CD4-positive, alpha-beta T cell (primary cell): Measurements from ENCODE around the gene ZNF283. TPM values are rescaled to one million over a fixed set of nuclear protein-coding genes. Genes with fewer than 3 reads are reported as not detected.

Source experiments
- ATAC-seq: fragments of 200-7000 bp; cut with Tn5 transposase; one replicate; pipeline ENCODE4 v1.10.0; 2022; ENCODE audit warnings: mild to moderate bottlenecking; ENCODE audit not compliant: poor library complexity
- CTCF ChIA-PET: fragments of 350-600 bp; sonication (Branson Sonifier 250); formaldehyde crosslinking; loops from one replicate; lab custom pipeline; 2021; ENCODE audit warnings: antibody characterized with exemption, inconsistent platforms; lab: Charles Lee
- POLR2A ChIA-PET: fragments of 350-600 bp; sonication (Branson Sonifier 250); formaldehyde crosslinking; loops from one replicate; lab custom pipeline; 2021; ENCODE audit warnings: antibody characterized with exemption, inconsistent platforms; lab: Charles Lee
- DNase-seq, 14 experiments: peaks; one replicate each; pipeline ENCODE4 v3.0.0-alpha.2; 2013 to 2020; ENCODE audit warnings: mixed read lengths in 2 of 14
- H3K27ac ChIP-seq, 2 donors: one replicate each; pipeline versions ENCODE4 v1.5.1 to v1.7.0; 2013; ENCODE audit warnings: low read length in 2 of 2, low read depth in 1 of 2, mild to moderate bottlenecking in 1 of 2
- H3K27me3 ChIP-seq, 2 experiments: 1 replicate in 1 of 2; 2 replicates in 1 of 2; pipeline versions ENCODE4 v1.6.1 to v1.7.0; 2013; ENCODE audit warnings: low read length in 2 of 2, control low read depth in 1 of 2, mild to moderate bottlenecking in 1 of 2, moderate library complexity in 1 of 2; ENCODE audit not compliant: insufficient read depth in 2 of 2, control insufficient read depth in 1 of 2
- H3K36me3 ChIP-seq: one replicate; pipeline ENCODE4 v1.6.1; 2013; ENCODE audit warnings: low read length, control low read depth; ENCODE audit not compliant: insufficient read depth
- H3K4me1 ChIP-seq: one replicate; pipeline ENCODE4 v1.6.1; 2013; ENCODE audit warnings: low read length, control low read depth; ENCODE audit not compliant: insufficient read depth
- H3K4me3 ChIP-seq: one replicate; pipeline ENCODE4 v1.5.1; 2013; ENCODE audit warnings: mild to moderate bottlenecking, low read length, moderate library complexity
- H3K9me3 ChIP-seq, 2 experiments: 1 replicate in 1 of 2; 2 replicates in 1 of 2; pipeline versions ENCODE4 v1.6.1 to v1.7.0; 2013; ENCODE audit warnings: low read length in 2 of 2, mild to moderate bottlenecking in 2 of 2, control low read depth in 1 of 2, moderate library complexity in 1 of 2; ENCODE audit not compliant: control insufficient read depth in 1 of 2, insufficient read depth in 1 of 2
- H3K27ac Mint-ChIP-seq: one replicate; pipeline ENCODE4 v1.8.0; 2020; ENCODE audit warnings: mixed read lengths
- H3K27me3 Mint-ChIP-seq: one replicate; pipeline ENCODE4 v1.8.0; 2021; ENCODE audit warnings: mixed read lengths
- H3K36me3 Mint-ChIP-seq: one replicate; pipeline ENCODE4 v1.8.0; 2021; ENCODE audit warnings: low read depth, mixed read lengths
- H3K4me1 Mint-ChIP-seq: one replicate; pipeline ENCODE4 v1.8.0; 2021; ENCODE audit warnings: low read depth, mixed read lengths
- H3K4me3 Mint-ChIP-seq: one replicate; pipeline ENCODE4 v1.8.0; 2020; ENCODE audit warnings: mild to moderate bottlenecking, mixed read lengths
- H3K9me3 Mint-ChIP-seq: one replicate; pipeline ENCODE4 v1.8.0; 2020; ENCODE audit warnings: mixed read lengths
- intact Hi-C, 2 experiments: fragments of 100-400 bp; cut with DNase I in 1 of 2; cut with micrococcal nuclease in 1 of 2; formaldehyde crosslinking; loops; one replicate each; pipeline versions ENCODE4 v1.15.1 to v1.9.0; 2023 to 2025; cut with DNase I, micrococcal nuclease
- total RNA-seq, 174 experiments: library from RNA in 2 of 174; stranded (reverse) in 2 of 174; gene quantifications; one replicate each; pipeline ENCODE4 v1.2.3 and lab custom pipeline; 2021 to 2026
- TF ChIP-seq, protein P1 (sequence below): fragments of 200-600 bp; IDR thresholded peaks from one replicate; pipeline ENCODE4 v1.8.0; 2022; ENCODE audit warnings: antibody characterized with exemption, mild to moderate bottlenecking

Gene ZNF283
- total RNA-seq, 2 experiments from 2014 or later: 2.3 to 3.7 TPM

DNA sequence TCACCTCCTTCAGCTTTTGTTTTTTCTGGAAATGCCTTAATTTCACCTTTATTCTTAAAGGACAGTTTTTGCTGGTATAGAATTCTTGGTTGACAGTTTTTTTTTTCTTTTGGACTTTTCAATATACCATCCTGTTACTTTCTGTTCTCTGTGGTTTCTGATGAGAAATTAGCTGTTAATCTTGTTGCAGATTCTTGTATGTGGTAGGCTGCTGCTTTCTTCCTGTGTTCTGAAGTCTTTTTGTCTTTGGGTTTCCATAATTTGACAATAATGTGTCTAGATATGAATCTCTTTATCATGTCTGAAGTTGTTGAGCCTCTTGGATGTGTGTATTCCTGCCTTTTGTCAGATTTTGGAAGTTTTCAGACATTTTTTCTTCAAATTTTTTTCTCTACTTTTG, 12.0 kb downstream of the ZNF283 start:
- no peak for DNase-seq
- Histone ChIP-seq H3K36me3 (peaks cover 85% of the 10 kb centered on the region), H3K4me3 (no peak overlapping the region), H3K27ac (no peak overlapping the region), H3K9me3 (peaks cover 34 to 90% of the 10 kb centered on the region in 2 experiments), H3K4me1 (no peaks in the 10 kb centered on the region), H3K27me3 (no peaks in the 10 kb centered on the region)
- ChIA-PET POLR2A (no interaction called here), CTCF (no interaction called here)
- Mint-ChIP-seq H3K9me3 (peaks cover 30% of the 10 kb centered on the region), H3K27ac (no peak overlapping the region), H3K4me1 (no peaks in the 10 kb centered on the region), H3K27me3 (no peaks in the 10 kb centered on the region), H3K4me3 (no peak overlapping the region), H3K36me3 (peaks cover 95% of the 10 kb centered on the region)
- ATAC-seq: no peak
- intact Hi-C loops: no loop called here
- TF ChIP-seq, protein P1, sequence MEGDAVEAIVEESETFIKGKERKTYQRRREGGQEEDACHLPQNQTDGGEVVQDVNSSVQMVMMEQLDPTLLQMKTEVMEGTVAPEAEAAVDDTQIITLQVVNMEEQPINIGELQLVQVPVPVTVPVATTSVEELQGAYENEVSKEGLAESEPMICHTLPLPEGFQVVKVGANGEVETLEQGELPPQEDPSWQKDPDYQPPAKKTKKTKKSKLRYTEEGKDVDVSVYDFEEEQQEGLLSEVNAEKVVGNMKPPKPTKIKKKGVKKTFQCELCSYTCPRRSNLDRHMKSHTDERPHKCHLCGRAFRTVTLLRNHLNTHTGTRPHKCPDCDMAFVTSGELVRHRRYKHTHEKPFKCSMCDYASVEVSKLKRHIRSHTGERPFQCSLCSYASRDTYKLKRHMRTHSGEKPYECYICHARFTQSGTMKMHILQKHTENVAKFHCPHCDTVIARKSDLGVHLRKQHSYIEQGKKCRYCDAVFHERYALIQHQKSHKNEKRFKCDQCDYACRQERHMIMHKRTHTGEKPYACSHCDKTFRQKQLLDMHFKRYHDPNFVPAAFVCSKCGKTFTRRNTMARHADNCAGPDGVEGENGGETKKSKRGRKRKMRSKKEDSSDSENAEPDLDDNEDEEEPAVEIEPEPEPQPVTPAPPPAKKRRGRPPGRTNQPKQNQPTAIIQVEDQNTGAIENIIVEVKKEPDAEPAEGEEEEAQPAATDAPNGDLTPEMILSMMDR: no peak

DNA sequence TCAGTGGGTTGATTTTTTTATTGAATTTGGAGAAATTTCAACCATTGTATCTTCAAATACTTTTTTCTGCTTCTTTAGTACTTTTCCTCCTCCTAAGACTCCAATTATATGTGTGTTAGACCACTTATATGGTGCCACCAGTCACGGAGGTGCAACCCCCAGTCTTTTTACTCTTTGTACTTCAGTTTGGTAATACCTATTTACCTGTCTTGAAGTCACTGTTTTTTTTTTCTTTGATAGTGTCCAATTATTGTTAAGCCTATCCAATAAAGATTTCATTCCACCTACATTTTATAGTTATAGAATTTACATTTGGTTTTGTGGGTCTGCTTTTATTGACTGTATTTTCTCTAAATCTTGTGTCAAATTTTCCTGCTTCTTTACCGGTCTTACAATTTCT, 14.9 kb downstream of the ZNF283 start:
- H3K27me3 ChIP-seq: no peaks in the 10 kb centered on the region
- H3K27ac Mint-ChIP-seq: no peak overlapping the region
- no peaks in the 10 kb centered on the region for H3K4me1 ChIP-seq
- H3K4me3 Mint-ChIP-seq: no peak overlapping the region
- no peak overlapping the region for H3K4me3 ChIP-seq
- H3K36me3 ChIP-seq: peaks cover 67% of the 10 kb centered on the region
- POLR2A ChIA-PET: no interaction called here
- intact Hi-C loops: no loop called here
- no peak overlapping the region for H3K27ac ChIP-seq
- no peak for ATAC-seq
- H3K9me3 Mint-ChIP-seq: peaks cover 23% of the 10 kb centered on the region
- TF ChIP-seq, protein P1: no peak
- DNase-seq: no peak
- peaks cover 29 to 88% of the 10 kb centered on the region in 2 experiments for H3K9me3 ChIP-seq
- peaks cover 98% of the 10 kb centered on the region for H3K36me3 Mint-ChIP-seq
- H3K4me1 Mint-ChIP-seq: no peaks in the 10 kb centered on the region
- H3K27me3 Mint-ChIP-seq: no peaks in the 10 kb centered on the region
- CTCF ChIA-PET: no interaction called here

DNA sequence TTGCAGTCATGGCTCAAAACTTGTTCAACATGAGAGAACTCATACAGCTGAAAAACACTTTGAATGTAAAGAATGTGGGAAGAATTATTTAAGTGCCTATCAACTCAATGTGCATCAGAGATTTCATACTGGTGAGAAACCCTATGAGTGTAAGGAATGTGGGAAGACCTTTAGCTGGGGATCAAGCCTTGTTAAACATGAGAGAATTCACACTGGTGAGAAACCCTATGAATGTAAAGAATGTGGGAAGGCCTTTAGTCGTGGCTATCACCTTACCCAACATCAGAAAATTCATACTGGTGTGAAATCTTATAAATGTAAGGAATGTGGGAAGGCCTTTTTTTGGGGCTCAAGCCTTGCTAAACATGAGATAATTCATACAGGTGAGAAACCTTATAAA, 20.1 kb downstream of the ZNF283 start:
- H3K4me3 ChIP-seq: no peak overlapping the region
- H3K27ac ChIP-seq: no peak overlapping the region
- DNase-seq (no peak), ATAC-seq (no peak)
- peaks cover 23% of the 10 kb centered on the region for H3K36me3 ChIP-seq
- H3K4me1 Mint-ChIP-seq: no peaks in the 10 kb centered on the region
- ChIA-PET POLR2A (no interaction called here), CTCF (no interaction called here)
- TF ChIP-seq, protein P1: no peak
- intact Hi-C loops: no loop called here
- no peaks in the 10 kb centered on the region for H3K4me1 ChIP-seq
- H3K9me3 Mint-ChIP-seq: peaks cover 4% of the 10 kb centered on the region
- H3K27me3 ChIP-seq: no peaks in the 10 kb centered on the region
- peaks cover 95% of the 10 kb centered on the region for H3K36me3 Mint-ChIP-seq
- H3K9me3 ChIP-seq: peaks cover 23 to 90% of the 10 kb centered on the region in 2 experiments
- no peak overlapping the region for H3K27ac Mint-ChIP-seq
- no peaks in the 10 kb centered on the region for H3K27me3 Mint-ChIP-seq
- no peak overlapping the region for H3K4me3 Mint-ChIP-seq
